HG03565 (cell line): ENCODE results near the gene GSTM5.
"Not testable (repeated sequence)": the region's sequence is repeated elsewhere in the genome, so short reads cannot be mapped to it uniquely, and the experiment has no call there.

Experiments
- ATAC-seq: cut with Tn5 transposase; IDR thresholded peaks from one replicate; pipeline ENCODE4 v1.9.1; 2021; ENCODE audit warnings: mild to moderate bottlenecking, moderate library complexity; ENCODE audit not compliant: unreplicated experiment

Gene GSTM5

DNA sequence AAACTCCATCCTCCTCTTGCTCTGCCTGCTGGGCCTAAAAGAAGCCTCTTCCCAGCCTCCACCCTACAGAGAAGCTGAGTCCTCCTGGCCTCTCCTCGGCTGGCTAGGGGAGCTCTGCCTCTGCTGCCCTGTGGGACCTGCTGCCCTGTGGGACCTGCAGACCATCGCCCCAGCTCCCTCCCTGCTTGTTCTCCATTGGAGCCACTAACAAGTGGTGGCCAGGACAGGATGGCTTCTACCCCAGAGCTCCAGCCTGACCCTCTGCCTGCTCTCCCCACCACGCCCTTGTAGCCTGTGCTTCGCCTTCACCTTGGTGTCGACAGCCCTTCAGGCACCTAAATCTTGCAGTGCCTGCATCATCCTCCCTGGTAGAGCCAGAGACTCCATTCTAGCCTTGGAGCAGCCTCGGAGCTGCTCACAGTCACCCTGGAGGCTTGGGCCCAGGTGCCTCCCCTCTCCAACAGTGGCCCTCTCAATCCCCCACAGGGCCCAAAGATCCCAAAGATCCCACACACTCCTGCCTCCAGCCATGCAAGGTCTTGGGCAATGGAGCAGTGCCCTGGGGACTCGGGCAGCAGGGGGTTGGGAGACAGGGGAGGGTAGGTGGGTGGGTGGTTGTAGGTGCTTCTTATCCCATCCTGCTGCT is 48.7 kb downstream of the GSTM5 start:
- ATAC-seq, result no peak

DNA sequence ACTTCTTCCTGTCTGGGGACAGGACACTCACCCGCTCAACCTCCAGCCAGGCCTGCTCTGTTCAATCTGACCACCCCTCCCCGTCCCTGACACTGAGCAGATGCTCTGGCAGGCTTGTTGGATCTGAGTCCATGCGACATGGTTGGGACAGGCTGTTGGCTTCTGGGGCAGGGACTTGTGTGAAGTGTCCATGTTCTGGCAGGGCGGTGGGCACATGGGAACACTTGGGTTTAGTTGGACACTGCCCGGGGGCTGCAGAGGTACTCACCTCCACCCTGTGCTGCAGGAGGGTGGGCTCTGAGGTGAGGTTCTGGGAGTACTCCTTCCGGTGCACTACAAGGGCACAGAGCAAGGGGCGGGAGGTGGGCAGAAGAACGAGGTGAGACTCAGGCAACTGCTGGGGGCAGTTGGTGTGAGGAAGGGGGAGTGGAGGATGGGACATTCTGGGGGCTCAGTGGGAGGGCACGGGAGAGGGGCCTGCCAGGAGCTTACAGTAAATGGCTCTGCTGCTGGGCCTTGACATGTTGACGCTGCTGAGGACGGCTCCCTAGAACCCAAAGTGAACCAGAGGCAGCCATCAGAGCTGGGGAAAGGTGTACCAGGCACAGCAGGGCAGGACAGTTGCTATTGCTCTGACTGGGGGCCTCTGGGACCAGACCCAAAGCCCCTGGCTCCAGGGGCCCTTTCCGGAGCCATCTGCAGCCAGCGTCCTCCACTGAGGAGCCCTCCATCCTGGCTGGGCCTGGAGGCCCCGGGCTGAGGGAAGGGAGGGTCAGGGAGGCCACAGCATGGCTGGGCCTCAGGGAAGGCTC is 49.4 kb downstream of the GSTM5 start:
- no peak for ATAC-seq

DNA sequence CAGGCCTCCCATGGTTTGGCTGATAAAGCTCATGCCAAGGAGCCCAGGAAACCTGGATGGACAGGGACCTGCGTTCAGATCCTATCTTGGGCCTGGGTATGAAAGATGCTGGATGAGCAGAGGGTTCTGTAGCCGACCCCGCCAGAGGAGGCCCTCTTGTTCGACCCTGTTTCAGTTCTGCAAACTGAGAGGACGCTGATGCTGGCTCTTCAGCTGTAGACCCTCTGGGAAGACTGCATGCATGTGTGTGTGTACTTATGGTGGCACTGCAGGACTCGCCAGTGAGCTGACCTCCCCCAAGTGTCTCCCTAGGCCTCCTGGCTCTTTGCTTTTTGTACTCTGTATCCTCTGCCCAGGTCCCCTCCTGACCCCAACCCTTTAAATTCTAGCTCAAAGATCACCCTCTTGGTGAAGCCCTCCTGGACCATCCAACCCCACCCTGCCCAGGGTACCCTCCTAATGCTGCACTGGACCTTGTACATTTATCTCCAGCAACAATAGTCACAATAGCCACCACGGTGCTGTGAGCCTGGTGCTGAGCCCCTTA is 50.1 kb downstream of the GSTM5 start:
- no peak for ATAC-seq

DNA sequence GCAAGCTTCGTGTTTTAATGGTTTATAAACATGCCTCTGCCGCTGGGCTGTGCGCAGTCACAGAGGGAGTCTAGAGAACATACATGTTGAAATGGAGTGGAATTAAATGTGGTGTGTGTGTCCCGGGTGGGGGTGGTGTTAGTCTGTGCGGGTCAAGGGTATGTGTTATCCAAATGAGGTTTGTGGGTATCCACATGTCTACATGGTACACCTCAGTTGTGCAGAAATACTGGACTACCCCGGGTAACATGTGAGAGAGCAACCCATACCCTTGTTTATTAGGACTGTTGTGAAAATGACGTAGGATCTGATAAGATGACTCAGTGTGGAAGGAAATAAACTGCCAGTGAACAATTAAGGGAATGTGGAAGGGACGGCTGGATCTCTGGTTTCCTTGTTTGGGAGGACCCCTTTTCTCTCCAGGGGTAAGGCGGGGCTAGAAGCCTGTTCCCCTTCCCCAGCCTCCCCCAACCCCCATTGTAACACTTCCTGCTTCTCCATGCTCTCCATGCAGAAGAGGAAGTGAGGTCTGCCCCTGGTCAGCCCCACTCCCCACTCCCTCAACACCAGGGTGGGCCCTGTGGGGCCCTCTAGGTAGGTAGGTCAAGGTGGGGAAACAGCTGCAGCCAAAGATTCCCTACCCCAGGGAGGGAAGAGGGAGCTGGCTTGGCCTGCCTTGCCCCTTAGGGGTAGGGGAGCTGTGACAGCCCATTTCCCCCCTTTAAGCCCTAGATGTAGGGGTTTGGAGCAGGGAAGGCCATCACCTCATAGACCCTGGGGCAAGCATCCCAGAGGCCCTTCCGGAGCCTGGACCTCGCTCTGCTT is 51.0 kb downstream of the GSTM5 start:
- ATAC-seq, result no peak

DNA sequence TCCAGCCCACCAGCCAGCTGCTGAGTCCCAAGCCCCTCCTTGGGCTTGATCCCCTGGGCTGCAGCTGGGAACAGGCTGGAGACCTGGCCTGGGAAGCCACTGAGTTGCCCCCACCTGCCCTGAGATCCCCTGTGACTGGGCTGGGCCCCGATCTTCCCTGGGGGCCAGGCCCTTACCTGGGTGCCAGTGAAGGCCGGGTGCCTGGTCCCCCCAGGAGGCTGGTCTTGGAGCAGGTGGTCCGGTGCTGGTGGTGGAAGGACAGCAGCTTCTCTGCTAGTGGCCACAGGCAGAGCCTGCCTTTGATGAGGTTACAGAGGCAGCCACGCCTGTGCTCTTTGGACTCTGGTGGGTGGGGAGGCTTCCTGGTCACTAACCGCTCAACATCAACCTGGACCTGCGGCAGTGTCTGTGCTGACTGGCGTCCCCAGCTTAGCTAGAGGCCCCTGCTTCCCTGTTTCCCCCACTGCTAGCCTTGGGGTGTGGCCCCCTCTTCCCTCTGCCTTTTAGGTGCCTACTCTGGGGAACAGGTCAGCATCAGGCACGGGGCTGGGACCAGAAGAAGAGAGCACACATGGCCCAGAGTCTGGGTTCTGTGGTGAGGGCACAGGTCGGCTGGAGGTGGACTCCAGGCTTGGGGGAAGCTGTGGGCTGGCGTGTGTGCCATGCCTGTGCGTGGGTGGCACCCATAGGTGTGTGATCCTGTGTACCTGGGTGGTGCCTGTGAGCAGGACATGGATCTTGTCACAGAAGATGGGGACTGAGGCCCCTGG is 51.8 kb downstream of the GSTM5 start, which contains the start of gene EPS8L3:
Gene EPS8L3, minus strand, starts transcription at position 278 of the 770 bp plus-strand sequence. CDS start 2,174 bp downstream, outside the sequence.
- no peak for ATAC-seq

- no peak for ATAC-seq
Observed at GRCh38 chr1:109764561-109765482, 52.8 kb downstream of the GSTM5 start.

DNA sequence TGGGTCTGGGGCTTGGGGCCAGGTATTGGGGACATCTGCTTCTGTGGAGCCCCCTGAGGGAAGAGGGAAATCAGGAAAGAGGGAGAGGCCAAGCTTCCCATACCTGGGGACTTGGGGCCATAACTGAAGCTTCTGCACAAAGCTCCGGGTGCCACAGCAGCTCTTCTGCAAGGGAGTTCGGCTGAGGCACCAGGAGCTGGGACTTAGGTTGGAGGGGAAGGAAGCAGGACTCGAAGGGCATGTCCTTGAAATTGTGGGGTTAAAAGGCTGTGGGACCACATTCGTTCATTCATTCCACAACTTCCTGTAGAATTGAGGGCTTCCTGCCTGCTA is 53.4 kb downstream of the GSTM5 start:
- ATAC-seq, result no peak

- no peak for ATAC-seq
Observed at GRCh38 chr1:109765896-109766615, 54.0 kb downstream of the GSTM5 start.

DNA sequence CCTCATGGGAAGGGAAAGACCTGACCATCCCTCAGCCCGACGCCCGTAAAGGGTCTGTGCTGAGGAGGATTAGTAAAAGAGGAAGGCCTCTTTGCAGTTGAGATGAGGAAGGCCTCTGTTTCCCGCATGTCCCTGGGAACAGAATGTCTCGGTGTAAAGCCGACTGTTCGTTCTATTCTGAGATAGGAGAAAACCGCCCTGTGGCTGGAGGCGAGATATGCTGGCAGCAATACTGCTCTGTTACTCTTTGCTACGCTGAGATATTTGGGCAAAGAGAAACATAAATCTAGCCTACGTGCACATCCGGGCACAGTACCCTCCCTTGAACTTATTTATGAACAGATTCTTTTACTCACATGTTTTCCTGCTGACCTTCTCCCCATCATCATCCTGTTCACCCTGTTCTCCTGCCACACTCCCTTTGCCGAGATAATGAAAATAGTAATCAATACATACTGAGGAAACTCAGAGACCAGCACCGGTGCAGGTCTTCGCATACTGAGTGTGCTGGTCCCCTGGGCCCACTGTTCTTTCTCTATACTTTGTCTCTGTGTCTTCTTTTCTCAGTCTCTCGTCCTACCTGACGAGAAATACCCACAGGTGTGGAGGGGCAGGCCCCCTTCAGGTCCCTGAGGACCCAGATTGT is 55.1 kb downstream of the GSTM5 start:
- not testable (repeated sequence) for ATAC-seq
